ENCODE data around the gene CABS1.

DNA sequence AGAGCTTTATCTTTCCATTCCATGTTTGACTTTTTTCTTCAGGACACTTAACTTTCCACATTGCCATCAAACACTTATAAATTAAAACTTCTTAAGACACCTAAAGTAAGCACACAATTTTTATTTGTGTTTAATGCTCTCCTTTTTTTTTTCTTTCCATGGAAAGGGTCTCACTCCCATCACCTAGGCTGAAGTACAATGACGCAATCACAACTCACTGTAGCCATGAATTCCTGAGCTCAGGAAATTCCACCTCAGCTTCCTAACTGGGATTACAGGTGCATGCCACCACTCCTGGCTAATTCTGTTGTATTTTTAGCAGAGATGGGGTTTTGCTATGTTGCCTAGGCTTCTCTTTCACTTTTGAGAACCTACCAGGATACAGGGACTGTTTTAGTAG, 33.0 kb downstream of the CABS1 start:
- TF ChIP-seq, protein P1, sequence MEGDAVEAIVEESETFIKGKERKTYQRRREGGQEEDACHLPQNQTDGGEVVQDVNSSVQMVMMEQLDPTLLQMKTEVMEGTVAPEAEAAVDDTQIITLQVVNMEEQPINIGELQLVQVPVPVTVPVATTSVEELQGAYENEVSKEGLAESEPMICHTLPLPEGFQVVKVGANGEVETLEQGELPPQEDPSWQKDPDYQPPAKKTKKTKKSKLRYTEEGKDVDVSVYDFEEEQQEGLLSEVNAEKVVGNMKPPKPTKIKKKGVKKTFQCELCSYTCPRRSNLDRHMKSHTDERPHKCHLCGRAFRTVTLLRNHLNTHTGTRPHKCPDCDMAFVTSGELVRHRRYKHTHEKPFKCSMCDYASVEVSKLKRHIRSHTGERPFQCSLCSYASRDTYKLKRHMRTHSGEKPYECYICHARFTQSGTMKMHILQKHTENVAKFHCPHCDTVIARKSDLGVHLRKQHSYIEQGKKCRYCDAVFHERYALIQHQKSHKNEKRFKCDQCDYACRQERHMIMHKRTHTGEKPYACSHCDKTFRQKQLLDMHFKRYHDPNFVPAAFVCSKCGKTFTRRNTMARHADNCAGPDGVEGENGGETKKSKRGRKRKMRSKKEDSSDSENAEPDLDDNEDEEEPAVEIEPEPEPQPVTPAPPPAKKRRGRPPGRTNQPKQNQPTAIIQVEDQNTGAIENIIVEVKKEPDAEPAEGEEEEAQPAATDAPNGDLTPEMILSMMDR (IDR thresholded peaks at IDR 0.05; ENCODE audit: low read depth, low read length), result no peak
- TF ChIP-seq POLR2A (IDR thresholded peaks at IDR 0.05; ENCODE audit: extremely low read depth, insufficient read length) (no peak), MYC (IDR thresholded peaks at IDR 0.05; ENCODE audit: low read depth, low read length) (no peak)
- TF ChIP-seq, protein P2, sequence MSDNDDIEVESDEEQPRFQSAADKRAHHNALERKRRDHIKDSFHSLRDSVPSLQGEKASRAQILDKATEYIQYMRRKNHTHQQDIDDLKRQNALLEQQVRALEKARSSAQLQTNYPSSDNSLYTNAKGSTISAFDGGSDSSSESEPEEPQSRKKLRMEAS (IDR thresholded peaks at IDR 0.05; ENCODE audit: low read depth, low read length), result no peak
